Rectal smooth muscle tissue (tissue), 1 donor: Measurements from ENCODE around the gene GTF3C5.

Source experiments
- H3K27ac ChIP-seq: one replicate; pipeline ENCODE4 v1.7.0; 2013; ENCODE audit warnings: low read depth, low read length, inconsistent platforms
- H3K27me3 ChIP-seq: one replicate; pipeline ENCODE4 v1.7.0; 2013; ENCODE audit warnings: low read length; ENCODE audit not compliant: control insufficient read depth, insufficient read depth
- H3K36me3 ChIP-seq: one replicate; pipeline ENCODE4 v1.7.0; 2013; ENCODE audit warnings: low read length; ENCODE audit not compliant: control insufficient read depth, insufficient read depth
- H3K4me1 ChIP-seq: one replicate; pipeline ENCODE4 v1.7.0; 2013; ENCODE audit warnings: low read length; ENCODE audit not compliant: control insufficient read depth, insufficient read depth
- H3K4me3 ChIP-seq: one replicate; pipeline ENCODE4 v1.7.0; 2013; ENCODE audit warnings: low read length
- H3K9ac ChIP-seq: one replicate; pipeline ENCODE4 v1.7.0; 2013; ENCODE audit warnings: low read length

GTF3C5 gene

GRCh38 chr9:133002147-133003070 lies 28.4 kb upstream of the GTF3C5 start:
- Histone ChIP-seq H3K27me3 (peaks cover 10% of the 10 kb centered on the region), H3K4me1 (no peaks in the 10 kb centered on the region), H3K9ac (no peak overlapping the region), H3K36me3 (no peaks in the 10 kb centered on the region), H3K4me3 (no peak overlapping the region), H3K27ac (no peak overlapping the region)

- H3K9ac ChIP-seq, result no peak overlapping the region
- no peak overlapping the region for H3K4me3 ChIP-seq
- no peak overlapping the region for H3K27ac ChIP-seq
- H3K4me1 ChIP-seq, result no peaks in the 10 kb centered on the region
- no peaks in the 10 kb centered on the region for H3K36me3 ChIP-seq
- peaks cover 14% of the 10 kb centered on the region for H3K27me3 ChIP-seq
These were observed 27.7 kb upstream of the GTF3C5 start for GRCh38 chr9:133003071-133003461.

DNA sequence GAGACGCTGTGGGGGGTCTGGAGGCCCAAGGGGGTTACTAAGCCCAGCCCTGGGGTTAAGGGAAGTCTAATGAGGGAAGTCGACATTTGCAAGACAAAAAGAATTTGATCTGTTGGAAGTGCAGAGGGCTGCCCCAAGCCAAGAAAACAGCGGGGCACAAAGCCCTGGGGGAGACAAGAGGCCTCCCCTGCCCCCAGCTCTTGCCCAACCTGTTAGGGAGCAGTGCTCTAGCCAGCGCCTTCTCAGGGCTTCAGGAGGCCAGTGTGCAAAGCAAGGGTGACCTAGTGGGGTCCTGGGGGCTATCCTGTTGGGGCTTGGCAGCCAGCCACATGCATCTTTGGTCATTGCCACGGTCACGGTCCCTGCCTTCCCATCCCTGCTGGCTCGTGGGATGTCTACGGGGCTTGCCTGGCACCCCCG lies 27.1 kb upstream of the GTF3C5 start:
- no peak overlapping the region for H3K4me3 ChIP-seq
- H3K9ac ChIP-seq, result no peak overlapping the region
- no peak overlapping the region for H3K27ac ChIP-seq
- H3K36me3 ChIP-seq, result no peaks in the 10 kb centered on the region
- H3K27me3 ChIP-seq, result peaks cover 14% of the 10 kb centered on the region
- no peaks in the 10 kb centered on the region for H3K4me1 ChIP-seq

DNA sequence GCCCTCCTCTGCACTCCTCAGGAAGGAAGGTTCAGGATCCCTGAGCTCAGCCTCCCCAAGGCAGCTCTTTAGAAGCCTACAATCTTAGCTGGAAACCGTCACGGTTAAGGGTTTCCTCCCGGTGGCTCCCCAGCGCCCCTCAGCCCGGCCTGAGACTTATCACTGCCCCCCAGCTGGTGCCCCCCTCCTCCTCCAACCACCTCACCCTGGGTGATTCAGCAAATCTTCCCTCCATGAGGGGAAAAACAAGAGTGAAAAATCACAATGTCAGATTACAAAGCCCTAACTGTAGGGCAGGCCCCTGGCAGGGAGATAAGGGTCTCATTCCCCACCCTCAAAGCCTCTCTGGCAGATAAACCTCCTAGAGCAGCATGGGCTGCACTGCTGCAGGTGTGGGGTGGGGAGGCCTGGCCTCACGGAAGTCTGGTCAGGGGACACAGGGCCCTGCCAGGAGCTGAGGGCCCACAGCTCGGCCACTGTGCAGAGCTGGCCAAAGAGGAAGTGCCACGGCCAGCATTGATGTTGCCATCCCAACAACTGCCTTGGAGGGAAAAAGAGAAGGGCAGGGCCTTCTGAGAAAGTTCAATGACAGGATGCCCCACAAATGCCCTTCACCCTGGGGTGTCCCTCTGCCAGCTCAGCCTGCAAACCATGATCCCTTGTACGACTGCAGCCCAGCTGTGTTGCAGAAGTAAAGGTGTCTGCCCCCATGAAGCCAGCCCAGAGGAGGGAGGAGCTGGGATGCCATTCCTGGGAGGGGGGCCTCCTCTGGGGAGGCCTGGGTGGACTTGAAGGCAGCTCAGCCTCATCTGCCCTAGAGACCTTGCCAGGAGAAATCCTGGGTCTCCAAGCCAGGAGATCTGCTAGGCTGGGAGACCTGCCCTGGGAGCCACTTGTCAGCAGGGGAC lies 26.5 kb upstream of the GTF3C5 start:
- Histone ChIP-seq H3K27me3 (peaks cover 14% of the 10 kb centered on the region), H3K9ac (no peak overlapping the region), H3K4me3 (no peak overlapping the region), H3K4me1 (no peaks in the 10 kb centered on the region), H3K36me3 (no peaks in the 10 kb centered on the region), H3K27ac (no peak overlapping the region)

- Histone ChIP-seq H3K27ac (no peak overlapping the region), H3K27me3 (peaks cover 14% of the 10 kb centered on the region), H3K4me3 (no peak overlapping the region), H3K4me1 (no peaks in the 10 kb centered on the region), H3K9ac (no peak overlapping the region), H3K36me3 (no peaks in the 10 kb centered on the region)
These were observed 25.6 kb upstream of the GTF3C5 start for GRCh38 chr9:133004999-133005760.

DNA sequence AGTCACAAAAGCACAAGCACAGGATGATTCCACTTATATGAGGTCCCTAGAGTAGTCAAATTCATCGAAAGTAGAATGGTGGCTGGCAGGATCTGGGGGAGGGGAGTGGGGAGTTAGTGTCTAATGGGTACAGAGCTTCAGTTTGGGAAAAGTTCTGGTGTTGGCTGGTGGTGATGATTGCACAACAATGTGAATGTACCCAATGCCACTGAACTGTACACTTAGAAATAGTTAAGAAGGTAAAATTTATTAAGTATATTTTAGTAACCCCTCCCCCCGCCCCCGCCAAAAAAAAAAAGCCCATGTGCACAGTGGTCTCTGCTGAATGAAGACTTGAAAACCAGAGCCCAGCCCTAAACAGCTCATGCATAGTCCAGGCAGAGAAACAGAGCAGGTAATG lies 24.8 kb upstream of the GTF3C5 start:
- Histone ChIP-seq H3K9ac (no peak overlapping the region), H3K36me3 (no peaks in the 10 kb centered on the region), H3K4me3 (no peak overlapping the region), H3K27ac (no peak overlapping the region), H3K27me3 (peaks cover 13% of the 10 kb centered on the region), H3K4me1 (no peaks in the 10 kb centered on the region)

- Histone ChIP-seq H3K27ac (no peak overlapping the region), H3K36me3 (no peaks in the 10 kb centered on the region), H3K4me3 (no peak overlapping the region), H3K9ac (no peak overlapping the region), H3K27me3 (peaks cover 12% of the 10 kb centered on the region), H3K4me1 (no peaks in the 10 kb centered on the region)
These were observed 24.0 kb upstream of the GTF3C5 start for GRCh38 chr9:133006731-133007352.

DNA sequence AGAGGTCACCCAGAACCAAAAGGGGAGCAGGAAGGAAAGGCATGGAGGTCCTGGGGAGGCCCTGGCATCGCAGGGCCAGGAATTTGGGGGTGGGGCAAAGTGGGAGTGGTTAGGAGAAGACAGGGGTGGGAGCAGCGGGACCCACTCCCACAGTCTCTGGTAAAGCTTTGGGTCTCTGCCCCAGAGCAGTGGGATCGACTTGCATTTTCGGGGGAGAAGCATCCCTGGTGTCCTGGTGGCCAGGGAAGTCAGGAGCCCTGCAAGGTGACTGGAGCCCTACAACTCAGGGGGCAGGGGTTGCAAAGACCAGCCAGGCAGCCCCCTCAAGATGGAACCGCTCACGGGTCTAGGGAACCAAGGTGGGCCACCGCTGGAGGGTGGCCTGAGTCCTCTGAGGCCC lies 22.4 kb upstream of the GTF3C5 start:
- Histone ChIP-seq H3K36me3 (no peaks in the 10 kb centered on the region), H3K27me3 (peaks cover 5% of the 10 kb centered on the region)

DNA sequence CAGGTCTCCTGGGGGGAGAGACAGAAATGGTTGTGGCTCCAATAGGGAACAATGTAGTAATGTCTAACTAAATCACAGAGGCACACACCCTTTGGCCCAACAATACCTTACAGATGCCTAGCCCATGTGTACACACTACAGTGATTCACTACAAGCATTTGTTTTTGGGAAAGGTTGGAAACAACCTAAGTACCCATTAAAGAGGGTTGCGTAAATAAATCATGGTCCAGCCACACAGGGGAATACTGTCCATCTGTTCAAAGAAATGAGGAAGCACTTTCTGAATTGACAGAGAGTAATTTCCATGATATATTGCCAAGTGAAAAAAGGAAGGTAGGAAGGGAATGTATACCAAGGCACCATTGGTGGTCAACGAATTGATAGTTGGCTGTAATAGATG lies 22.0 kb upstream of the GTF3C5 start:
- no peak overlapping the region for H3K4me3 ChIP-seq
- peaks cover 5% of the 10 kb centered on the region for H3K27me3 ChIP-seq
- H3K9ac ChIP-seq, result no peak overlapping the region
- H3K27ac ChIP-seq, result no peak overlapping the region
- no peaks in the 10 kb centered on the region for H3K36me3 ChIP-seq
- H3K4me1 ChIP-seq, result no peaks in the 10 kb centered on the region

More for the DNA sequence above, 22.4 kb upstream of the GTF3C5 start:
- H3K9ac ChIP-seq, result no peak overlapping the region
- H3K27ac ChIP-seq, result no peak overlapping the region
- no peaks in the 10 kb centered on the region for H3K4me1 ChIP-seq
- no peak overlapping the region for H3K4me3 ChIP-seq

- Histone ChIP-seq H3K4me1 (no peaks in the 10 kb centered on the region), H3K9ac (no peak overlapping the region), H3K36me3 (no peaks in the 10 kb centered on the region), H3K27me3 (peaks cover 5% of the 10 kb centered on the region), H3K27ac (no peak overlapping the region), H3K4me3 (no peak overlapping the region)
These were observed 20.8 kb upstream of the GTF3C5 start for GRCh38 chr9:133009906-133010582.

DNA sequence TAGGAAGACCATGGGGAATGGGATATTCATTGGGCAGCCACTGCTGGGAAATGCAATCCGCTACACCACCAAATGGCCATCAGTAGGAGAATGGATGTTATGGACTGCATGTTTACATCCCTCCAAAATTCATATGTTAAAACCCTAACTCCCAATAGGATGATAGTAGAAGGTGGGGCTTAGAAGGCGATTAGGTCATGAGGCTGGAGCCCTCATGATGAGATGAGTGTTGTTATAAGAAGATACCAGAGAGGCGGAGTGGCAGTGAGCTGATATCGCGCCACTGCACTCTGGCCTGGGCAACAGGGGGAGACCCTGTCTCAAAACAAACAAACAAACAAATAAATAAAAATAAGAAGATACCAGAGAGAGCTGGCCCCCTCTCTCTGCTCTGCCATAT lies 16.1 kb upstream of the GTF3C5 start:
- H3K27ac ChIP-seq, result no peak overlapping the region
- no peaks in the 10 kb centered on the region for H3K4me1 ChIP-seq
- no peak overlapping the region for H3K9ac ChIP-seq
- no peaks in the 10 kb centered on the region for H3K27me3 ChIP-seq
- H3K4me3 ChIP-seq, result no peak overlapping the region
- no peaks in the 10 kb centered on the region for H3K36me3 ChIP-seq
